ENCODE data around the gene TACR1. TPM values are rescaled to one million over a fixed set of nuclear protein-coding genes. Genes with fewer than 3 reads are reported as not detected.
"Not testable (repeated sequence)": the region's sequence is repeated elsewhere in the genome, so short reads cannot be mapped to it uniquely, and the experiment has no call there.

The TACR1 gene
- total and polyA plus RNA-seq, 2 of the 13 experiments (the other 11 are each of a cell fraction or from before 2014, with no cell fraction given): not detected

GRCh38 chr2:75057150-75057549, 142.2 kb downstream of the TACR1 start:
- in situ Hi-C loops (cut with HindIII; ENCODE audit: extremely low pct_ligation_motif_present, low pct_unique_long_range_greater_than_20kb): loop anchor here (10.0 to 25.0 kb wide), 2 partner anchors 178 to 555 kb away; no protein-coding TSS in a partner anchor
- not testable (repeated sequence) for H2AFZ ChIP-seq (ENCODE audit: low read length)

GRCh38 chr2:75055820-75056675, 143.3 kb downstream of the TACR1 start:
- ChIA-PET CTCF (ENCODE audit: low intra/inter-chr PET ratio, low total read pairs) (no interaction called here), POLR2A (no interaction called here)
- Histone ChIP-seq H2AFZ (ENCODE audit: low read length) (no peak overlapping the region), H3K4me3 (replicated peaks in 1 of 3; ENCODE audit: insufficient read depth in 1 of 3, low read depth in 2 of 3, low read length in 3 of 3) (no peak overlapping the region), H3K4me1 (ENCODE audit: insufficient read depth, low read length) (no peaks in the 10 kb centered on the region), H3K27me3 (ENCODE audit: control insufficient read depth in 1 of 2, insufficient read depth in 2 of 2, low read length in 2 of 2) (no peaks in the 10 kb centered on the region), H3K27ac (ENCODE audit: extremely low read length, insufficient read depth, low read length) (no peak overlapping the region), H3K36me3 (replicated peaks in 1 of 2; ENCODE audit: control insufficient read depth in 1 of 2, insufficient read depth in 2 of 2, low read length in 2 of 2) (no peaks in the 10 kb centered on the region), H4K20me1 (ENCODE audit: insufficient read depth, low read length) (no peaks in the 10 kb centered on the region), H3K79me2 (ENCODE audit: insufficient read depth, low read length) (no peaks in the 10 kb centered on the region), H3K9me3 (ENCODE audit: low read length) (no peaks in the 10 kb centered on the region), H3K9ac (ENCODE audit: insufficient read depth, low read depth, low read length) (no peak overlapping the region), H3K4me2 (ENCODE audit: low read depth, low read length) (no peak overlapping the region)
- no TSS peak for BruUV-seq (replicated peaks)
- DNase-seq (ENCODE audit: low spot score) (no peak), ATAC-seq (no peak), FAIRE-seq (no peak)
- intact Hi-C loops (cut with micrococcal nuclease; ENCODE audit: unreplicated experiment): no loop called here
- in situ Hi-C loops (cut with HindIII; ENCODE audit: extremely low pct_ligation_motif_present, low pct_unique_long_range_greater_than_20kb): loop anchor here (10.0 to 25.0 kb wide), 2 partner anchors 179 to 556 kb away; no protein-coding TSS in a partner anchor
- WGBS (ENCODE audit: low lambda C conversion rate): 81% methylated on average over 10 of the region's 10 CpGs
- TF ChIP-seq ZFP36L2 (CRISPR knock-in tag; IDR thresholded peaks at IDR 0.05) (no peak), HNF1B (CRISPR knock-in tag; IDR thresholded peaks at IDR 0.05) (no peak), CENPT (CRISPR knock-in tag; IDR thresholded peaks at IDR 0.05; ENCODE audit: low read depth) (no peak), CC2D1A (CRISPR knock-in tag; IDR thresholded peaks at IDR 0.05) (no peak), IRF9 (CRISPR knock-in tag; IDR thresholded peaks at IDR 0.05; ENCODE audit: borderline replicate concordance) (no peak), HNF4A (CRISPR knock-in tag; IDR thresholded peaks at IDR 0.05) (no peak), MXD4 (CRISPR knock-in tag; IDR thresholded peaks at IDR 0.05) (no peak), JDP2 (CRISPR knock-in tag; IDR thresholded peaks at IDR 0.05; ENCODE audit: borderline replicate concordance) (no peak), ZNF639 (CRISPR knock-in tag; conservative IDR thresholded peaks at IDR 0.05) (no peak), KLF6 (CRISPR knock-in tag; IDR thresholded peaks at IDR 0.05) (no peak), PCBP1 (IDR thresholded peaks at IDR 0.05; ENCODE audit: borderline replicate concordance, low read depth, low read length) (no peak), ISX (CRISPR knock-in tag; conservative IDR thresholded peaks at IDR 0.05) (no peak), CREB1 (IDR thresholded peaks at IDR 0.05) (no peak), CREB1 (CRISPR knock-in tag; IDR thresholded peaks at IDR 0.05) (no peak), NFATC3 (CRISPR knock-in tag; IDR thresholded peaks at IDR 0.05) (no peak)

More at GRCh38 chr2:75057150-75057549, 142.2 kb downstream of the TACR1 start:
- intact Hi-C loops (cut with micrococcal nuclease; ENCODE audit: unreplicated experiment); H3K79me2 ChIP-seq (ENCODE audit: insufficient read depth, low read length); DNase-seq (ENCODE audit: low spot score); ATAC-seq; H4K20me1 ChIP-seq (ENCODE audit: insufficient read depth, low read length); CTCF ChIA-PET (ENCODE audit: low intra/inter-chr PET ratio, low total read pairs); H3K4me3 ChIP-seq (replicated peaks in 1 of 3; ENCODE audit: insufficient read depth in 1 of 3, low read depth in 2 of 3, low read length in 3 of 3); BruUV-seq (replicated peaks); H3K36me3 ChIP-seq (replicated peaks in 1 of 2; ENCODE audit: control insufficient read depth in 1 of 2, insufficient read depth in 2 of 2, low read length in 2 of 2); POLR2A ChIA-PET; H3K27me3 ChIP-seq (ENCODE audit: control insufficient read depth in 1 of 2, insufficient read depth in 2 of 2, low read length in 2 of 2); FAIRE-seq; H3K9me3 ChIP-seq (ENCODE audit: low read length); H3K4me1 ChIP-seq (ENCODE audit: insufficient read depth, low read length); H3K4me2 ChIP-seq (ENCODE audit: low read depth, low read length); H3K9ac ChIP-seq (ENCODE audit: insufficient read depth, low read depth, low read length); H3K27ac ChIP-seq (ENCODE audit: extremely low read length, insufficient read depth, low read length): not testable (repeated sequence)
- WGBS (ENCODE audit: low lambda C conversion rate): 97% methylated on average over 5 of the region's 5 CpGs
